SK-N-MC (cell line): ENCODE measurements around the gene LRRTM3.

Experiments used
- EZH2 ChIP-seq: fragments of 200-600 bp; sonication (generic); IDR thresholded peaks from one replicate; pipeline ENCODE4 v1.6.1; 2017; ENCODE audit warnings: antibody characterized with exemption
- POLR2AphosphoS5 ChIP-seq: IDR thresholded peaks from 2 replicates; pipeline ENCODE4 v1.6.1; 2012; ENCODE audit warnings: mild to moderate bottlenecking, low read depth, low read length, borderline replicate concordance

DNA sequence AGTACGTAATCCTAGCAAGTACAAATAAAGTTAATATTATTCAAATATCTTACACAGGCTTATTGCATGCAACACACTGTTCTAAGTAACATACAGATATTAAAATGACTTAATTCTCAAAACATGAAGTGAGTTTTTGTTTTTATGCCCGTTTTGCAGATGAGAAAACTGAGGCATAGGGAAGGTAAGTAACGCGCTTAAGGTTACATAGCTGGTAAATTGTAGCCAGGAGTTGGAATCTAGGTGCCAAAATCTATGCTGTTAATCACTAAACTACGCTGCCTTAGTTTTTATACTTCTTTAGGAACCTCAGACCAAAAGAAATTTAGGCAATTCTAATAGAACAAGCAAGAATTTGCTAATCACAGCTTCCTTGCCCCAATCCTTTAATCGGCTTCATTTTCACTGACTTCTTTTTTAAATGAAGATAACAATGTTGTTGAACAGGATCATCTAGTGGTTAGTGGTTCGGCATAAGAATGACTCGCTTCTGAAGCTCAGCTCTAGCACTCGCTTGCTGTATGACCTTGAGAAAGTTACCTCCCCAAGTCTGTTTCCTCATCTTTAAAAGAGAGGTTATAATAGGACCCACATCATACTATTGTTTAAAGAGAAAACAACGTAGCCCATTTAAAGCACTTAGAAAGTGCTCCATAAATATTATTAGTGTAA, 1.0 kb upstream of the LRRTM3 start:
- TF ChIP-seq POLR2AphosphoS5 (no peak), EZH2 (no peak)
